Mammary epithelial cell (primary cell): ENCODE measurements around the gene SLC25A34.

Source experiments
- EZH2 ChIP-seq: IDR thresholded peaks from 2 replicates; pipeline ENCODE4 v1.6.1; 2012; ENCODE audit warnings: low read length, inconsistent platforms, borderline replicate concordance
- TF ChIP-seq, protein P1 (sequence below), 2 donors: IDR thresholded peaks in 1 of 2; conservative IDR thresholded peaks in 1 of 2; 2 replicates each; pipeline ENCODE4 v1.5.1; 2011 to 2012; ENCODE audit warnings: inconsistent platforms in 2 of 2, low read length in 2 of 2, mild to moderate bottlenecking in 2 of 2, control low read depth in 1 of 2, low read depth in 1 of 2; ENCODE audit not compliant: insufficient read depth in 1 of 2; ENCODE audit errors: extremely low read depth in 1 of 2

DNA sequence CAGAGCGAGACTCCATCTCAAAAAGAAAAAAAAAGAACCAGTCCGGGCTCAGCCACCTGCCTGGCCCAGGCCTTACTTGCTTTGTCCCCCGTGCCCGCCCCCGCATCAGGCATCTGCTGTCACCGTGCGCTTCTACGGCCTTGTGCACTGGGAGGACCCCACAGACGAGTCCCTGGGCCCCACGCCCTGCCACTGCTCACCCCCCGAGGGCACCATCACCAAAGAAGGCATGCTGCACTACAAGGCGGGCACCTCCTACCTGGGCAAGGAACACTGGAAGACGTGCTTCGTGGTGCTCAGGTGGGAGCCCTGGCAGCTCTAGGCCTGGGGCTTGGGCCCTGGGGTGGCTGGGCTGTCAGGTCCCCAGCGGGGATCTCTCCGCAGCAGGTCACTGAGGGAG lies 5.6 kb upstream of the SLC25A34 start:
- TF ChIP-seq, protein P1, sequence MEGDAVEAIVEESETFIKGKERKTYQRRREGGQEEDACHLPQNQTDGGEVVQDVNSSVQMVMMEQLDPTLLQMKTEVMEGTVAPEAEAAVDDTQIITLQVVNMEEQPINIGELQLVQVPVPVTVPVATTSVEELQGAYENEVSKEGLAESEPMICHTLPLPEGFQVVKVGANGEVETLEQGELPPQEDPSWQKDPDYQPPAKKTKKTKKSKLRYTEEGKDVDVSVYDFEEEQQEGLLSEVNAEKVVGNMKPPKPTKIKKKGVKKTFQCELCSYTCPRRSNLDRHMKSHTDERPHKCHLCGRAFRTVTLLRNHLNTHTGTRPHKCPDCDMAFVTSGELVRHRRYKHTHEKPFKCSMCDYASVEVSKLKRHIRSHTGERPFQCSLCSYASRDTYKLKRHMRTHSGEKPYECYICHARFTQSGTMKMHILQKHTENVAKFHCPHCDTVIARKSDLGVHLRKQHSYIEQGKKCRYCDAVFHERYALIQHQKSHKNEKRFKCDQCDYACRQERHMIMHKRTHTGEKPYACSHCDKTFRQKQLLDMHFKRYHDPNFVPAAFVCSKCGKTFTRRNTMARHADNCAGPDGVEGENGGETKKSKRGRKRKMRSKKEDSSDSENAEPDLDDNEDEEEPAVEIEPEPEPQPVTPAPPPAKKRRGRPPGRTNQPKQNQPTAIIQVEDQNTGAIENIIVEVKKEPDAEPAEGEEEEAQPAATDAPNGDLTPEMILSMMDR (conservative IDR thresholded peaks at IDR 0.05 in 1 of 2, IDR thresholded peaks at IDR 0.05 in 1 of 2; ENCODE audit: extremely low read depth in 1 of 2, insufficient read depth in 1 of 2, low read depth in 1 of 2, low read length in 2 of 2) = no peak
- no peak for TF ChIP-seq EZH2
